Panc1 (cell line): Measurements from ENCODE around the gene SERP1. TPM values are rescaled to one million over a fixed set of nuclear protein-coding genes. Genes with fewer than 3 reads are reported as not detected.
A peak's percentile ranks its signal among the peaks of the same experiment; 100 is the strongest.

ENCODE experiments used
- ATAC-seq: fragments of 200-7000 bp; cut with Tn5 transposase; 2 replicates; pipeline ENCODE4 v1.9.1; 2020; ENCODE audit warnings: mild to moderate bottlenecking, moderate library complexity
- BruUV-seq: library from RNA; stranded (reverse); fragments of 400-500 nt; replicated peaks from 2 replicates; lab custom pipeline; 2021; lab: Mats Ljungman, UMichigan
- CTCF ChIA-PET: fragments of 300-600 bp; sonication (Branson Sonifier 250); formaldehyde crosslinking; loops from one replicate; lab custom pipeline; 2022; ENCODE audit warnings: antibody characterized with exemption; lab: Charles Lee
- POLR2A ChIA-PET: fragments of 300-600 bp; sonication (Branson Sonifier 250); formaldehyde crosslinking; loops from one replicate; lab custom pipeline; 2022; ENCODE audit warnings: antibody characterized with exemption; lab: Charles Lee
- DNase-seq: peaks from one replicate; pipeline ENCODE4 v3.0.0-alpha.2; 2010; ENCODE audit warnings: low read depth, low spot score
- H3K27ac ChIP-seq: 2 replicates; pipeline ENCODE4 v1.5.1; 2011; ENCODE audit warnings: mild to moderate bottlenecking, low read length, inconsistent platforms
- H3K27me3 ChIP-seq: fragments of 200-500 bp; sonication (Bioruptor generic); 2 replicates; pipeline ENCODE4 v1.6.0; 2014; ENCODE audit warnings: low read length, inconsistent platforms; ENCODE audit not compliant: control insufficient read depth, insufficient read depth
- H3K36me3 ChIP-seq: fragments of 200-500 bp; sonication (Bioruptor generic); 2 replicates; pipeline ENCODE4 v1.5.1; 2014; ENCODE audit warnings: inconsistent platforms, mild to moderate bottlenecking, low read length, moderate library complexity; ENCODE audit not compliant: control insufficient read depth, insufficient read depth
- H3K4me1 ChIP-seq: 2 replicates; pipeline ENCODE4 v1.5.1; 2011; ENCODE audit warnings: inconsistent platforms, mild to moderate bottlenecking, low read length, moderate library complexity; ENCODE audit not compliant: control insufficient read depth, insufficient read depth
- H3K4me3 ChIP-seq, 2 experiments: 2 replicates each; pipeline ENCODE4 v1.5.1; 2011 to 2012; ENCODE audit warnings: low read depth in 2 of 2, low read length in 2 of 2, mild to moderate bottlenecking in 2 of 2, inconsistent platforms in 1 of 2, moderate library complexity in 1 of 2
- H3K9me3 ChIP-seq: fragments of 200-500 bp; sonication (Bioruptor generic); 2 replicates; pipeline ENCODE4 v1.5.1; 2014; ENCODE audit warnings: low read depth, mild to moderate bottlenecking, inconsistent platforms, low read length, moderate library complexity; ENCODE audit not compliant: control insufficient read depth, insufficient read depth
- POLR2AphosphoS5 ChIP-seq: IDR thresholded peaks from 2 replicates; pipeline ENCODE4 v1.6.1; 2012; ENCODE audit warnings: mild to moderate bottlenecking, low read depth, low read length, moderate library complexity
- SIN3A ChIP-seq: IDR thresholded peaks from 2 replicates; pipeline ENCODE4 v1.6.1; 2012; ENCODE audit warnings: low read depth, mild to moderate bottlenecking, low read length, moderate library complexity, borderline replicate concordance; ENCODE audit not compliant: insufficient read depth
- TCF7L2 ChIP-seq: IDR thresholded peaks from 2 replicates; pipeline ENCODE4 v1.6.1; 2011; ENCODE audit warnings: mild to moderate bottlenecking, low read depth, low read length, inconsistent platforms
- in situ Hi-C: cut with HindIII; loops from 2 replicates; pipeline ENCODE4 v1.10.0; 2016; ENCODE audit warnings: low sequenced_read_pairs, low pct_unique_long_range_greater_than_20kb
- intact Hi-C: fragments of 100-400 bp; cut with micrococcal nuclease; formaldehyde crosslinking; loops from one replicate; pipeline ENCODE4 v1.10.0; 2022; ENCODE audit not compliant: unreplicated experiment
- total RNA-seq: library from RNA; stranded (reverse); gene quantifications from one replicate; pipeline ENCODE4 v1.2.1, GENCODE V29; 2021; ENCODE audit not compliant: unreplicated experiment
- TF ChIP-seq, protein P1 (sequence below), 2 experiments: IDR thresholded peaks; 2 replicates each; pipeline ENCODE4 v1.6.1; 2011 to 2012; ENCODE audit warnings: low read depth in 2 of 2, control low read depth in 1 of 2, low read length in 1 of 2, mild to moderate bottlenecking in 1 of 2, moderate library complexity in 1 of 2; ENCODE audit not compliant: insufficient read depth in 1 of 2
- TF ChIP-seq, protein P2 (sequence below): fragments of 450-650 bp; IDR thresholded peaks from 2 replicates; pipeline ENCODE4 v1.5.1; 2017; ENCODE audit warnings: mild to moderate bottlenecking

Gene SERP1
- total RNA-seq, 1 experiment from 2014 or later: 75.0 TPM

DNA sequence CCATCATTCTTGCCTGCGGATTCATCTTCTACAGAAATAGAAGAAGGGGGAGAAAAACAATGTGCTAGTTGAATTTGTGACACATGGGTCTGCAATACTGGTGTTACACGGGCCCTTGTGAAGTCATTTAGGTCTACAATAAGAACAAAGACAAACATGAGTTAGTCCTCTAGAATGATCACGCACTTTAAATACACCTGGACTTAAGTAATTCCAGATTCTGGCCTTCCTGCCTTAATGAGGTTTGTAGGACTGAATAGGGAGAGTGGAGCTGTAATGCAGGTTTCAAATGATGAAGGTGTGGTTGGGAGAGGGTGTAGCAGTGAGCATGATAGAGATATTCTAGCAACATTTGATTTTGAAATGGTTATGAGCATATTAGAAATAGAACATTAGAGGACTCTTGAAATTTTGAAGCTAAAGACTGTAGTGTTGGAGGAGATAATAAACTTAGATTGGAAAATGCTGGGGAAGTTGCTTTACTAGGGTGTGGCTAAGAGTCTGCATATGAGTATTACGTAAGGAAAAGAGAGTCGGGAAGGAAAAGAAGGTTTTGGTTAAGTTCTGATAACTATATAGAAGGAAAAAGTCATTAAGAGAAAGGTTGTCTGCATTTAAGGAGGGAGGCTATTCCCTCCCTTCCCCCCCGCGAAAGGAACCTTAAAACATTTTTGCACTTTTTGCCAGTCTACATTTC lies 897 bp upstream of the SERP1 start:
- ChIA-PET POLR2A (no interaction called here), CTCF (no interaction called here)
- Histone ChIP-seq H3K36me3 (peaks cover 37% of the 10 kb centered on the region), H3K4me3 (peak overlapping the region; percentile 67 to 85), H3K4me1 (peaks cover 30% of the 10 kb centered on the region), H3K27me3 (no peaks in the 10 kb centered on the region), H3K27ac (peak overlapping the region; percentile 99), H3K9me3 (no peaks in the 10 kb centered on the region)
- ATAC-seq (no peak), DNase-seq (no peak)
- TSS peak; percentile 95 for BruUV-seq
- no peak for TF ChIP-seq POLR2AphosphoS5
- intact Hi-C loops: no loop called here
- in situ Hi-C loops: no loop called here

DNA sequence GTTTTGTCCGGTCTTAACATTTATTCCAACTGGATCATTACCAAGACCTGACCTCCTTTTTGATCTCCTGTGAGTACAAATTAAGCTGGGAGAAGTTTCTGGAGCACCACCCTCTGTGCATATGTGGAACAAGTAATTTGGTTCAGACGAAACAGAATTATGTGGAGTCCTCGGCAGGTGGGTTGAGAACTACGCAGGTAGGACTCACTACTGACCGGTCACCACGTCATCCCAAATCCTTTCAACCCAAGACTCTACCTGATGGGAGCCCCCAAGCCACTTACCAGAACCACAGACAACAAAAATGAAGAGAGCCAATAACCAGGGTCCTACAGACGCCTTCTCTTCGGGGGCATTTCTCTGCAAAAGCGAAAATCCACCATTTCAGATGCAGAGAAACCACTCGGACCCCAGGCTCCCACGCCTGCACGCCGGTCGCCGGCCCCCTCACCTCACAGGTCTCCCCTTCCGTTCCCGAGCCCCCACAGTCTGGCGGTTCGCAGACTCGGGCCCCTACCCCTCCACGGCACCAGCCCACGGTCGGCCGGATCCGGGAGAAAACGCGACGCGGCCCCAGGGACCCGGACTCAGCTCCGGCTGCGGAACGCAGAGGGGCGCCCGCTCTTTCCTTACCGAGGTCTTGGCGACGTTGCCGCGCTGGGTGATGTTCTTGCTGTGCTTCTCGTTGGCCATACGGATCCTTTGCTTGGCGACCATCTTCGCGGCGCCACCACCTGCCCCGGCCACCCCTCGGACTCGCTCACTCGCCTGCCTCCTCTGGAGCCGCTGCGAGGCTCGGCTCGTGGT lies 674 bp downstream of the SERP1 start:
- no peak for ATAC-seq
- intact Hi-C loops (no loop called here), in situ Hi-C loops (no loop called here)
- peaks cover 33% of the 10 kb centered on the region for H3K36me3 ChIP-seq
- no peaks in the 10 kb centered on the region for H3K9me3 ChIP-seq
- H3K27me3 ChIP-seq: no peaks in the 10 kb centered on the region
- H3K27ac ChIP-seq: peak overlapping the region; percentile 90
- ChIA-PET CTCF (interaction anchor here (0.5 kb wide), 1 partner anchor 540 kb away, joined by 4 read pairs; no protein-coding TSS in a partner anchor), POLR2A (interaction anchor here (0.5 kb wide), 2 partner anchors 12 to 113 kb away, joined by 3 to 7 read pairs; no protein-coding TSS in a partner anchor)
- peak overlapping the region; percentile 67 to 85 for H3K4me3 ChIP-seq
- DNase-seq: no peak
- peaks cover 30% of the 10 kb centered on the region for H3K4me1 ChIP-seq
- TF ChIP-seq POLR2AphosphoS5: no peak
- BruUV-seq: no TSS peak

DNA sequence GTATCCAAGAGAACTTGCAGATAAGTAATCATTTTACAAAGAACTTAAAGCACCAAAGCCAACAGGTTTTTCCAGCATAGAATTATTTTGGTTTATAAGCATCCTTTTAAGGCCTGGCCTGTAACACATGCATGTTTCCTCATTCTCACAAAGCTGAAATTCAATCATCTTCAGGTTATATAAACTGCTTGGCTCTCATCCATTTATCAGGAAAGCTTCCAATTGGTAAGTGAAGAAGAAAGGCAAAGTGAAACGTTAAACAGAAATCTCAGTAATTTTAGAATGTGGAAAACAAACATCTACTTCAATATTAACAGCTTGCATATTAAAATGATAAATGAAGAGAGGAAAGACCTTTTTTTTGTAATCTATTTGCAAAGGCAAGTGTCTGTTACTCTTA lies 1.6 kb downstream of the SERP1 start:
- Histone ChIP-seq H3K9me3 (no peaks in the 10 kb centered on the region), H3K36me3 (peaks cover 33% of the 10 kb centered on the region), H3K4me3 (peak overlapping the region; percentile 67 to 85), H3K27me3 (no peaks in the 10 kb centered on the region), H3K27ac (peak overlapping the region; percentile 90; the same call in 1 of the 2 replicates), H3K4me1 (peaks cover 30% of the 10 kb centered on the region)
- ChIA-PET POLR2A (no interaction called here), CTCF (no interaction called here)
- TF ChIP-seq, protein P1, sequence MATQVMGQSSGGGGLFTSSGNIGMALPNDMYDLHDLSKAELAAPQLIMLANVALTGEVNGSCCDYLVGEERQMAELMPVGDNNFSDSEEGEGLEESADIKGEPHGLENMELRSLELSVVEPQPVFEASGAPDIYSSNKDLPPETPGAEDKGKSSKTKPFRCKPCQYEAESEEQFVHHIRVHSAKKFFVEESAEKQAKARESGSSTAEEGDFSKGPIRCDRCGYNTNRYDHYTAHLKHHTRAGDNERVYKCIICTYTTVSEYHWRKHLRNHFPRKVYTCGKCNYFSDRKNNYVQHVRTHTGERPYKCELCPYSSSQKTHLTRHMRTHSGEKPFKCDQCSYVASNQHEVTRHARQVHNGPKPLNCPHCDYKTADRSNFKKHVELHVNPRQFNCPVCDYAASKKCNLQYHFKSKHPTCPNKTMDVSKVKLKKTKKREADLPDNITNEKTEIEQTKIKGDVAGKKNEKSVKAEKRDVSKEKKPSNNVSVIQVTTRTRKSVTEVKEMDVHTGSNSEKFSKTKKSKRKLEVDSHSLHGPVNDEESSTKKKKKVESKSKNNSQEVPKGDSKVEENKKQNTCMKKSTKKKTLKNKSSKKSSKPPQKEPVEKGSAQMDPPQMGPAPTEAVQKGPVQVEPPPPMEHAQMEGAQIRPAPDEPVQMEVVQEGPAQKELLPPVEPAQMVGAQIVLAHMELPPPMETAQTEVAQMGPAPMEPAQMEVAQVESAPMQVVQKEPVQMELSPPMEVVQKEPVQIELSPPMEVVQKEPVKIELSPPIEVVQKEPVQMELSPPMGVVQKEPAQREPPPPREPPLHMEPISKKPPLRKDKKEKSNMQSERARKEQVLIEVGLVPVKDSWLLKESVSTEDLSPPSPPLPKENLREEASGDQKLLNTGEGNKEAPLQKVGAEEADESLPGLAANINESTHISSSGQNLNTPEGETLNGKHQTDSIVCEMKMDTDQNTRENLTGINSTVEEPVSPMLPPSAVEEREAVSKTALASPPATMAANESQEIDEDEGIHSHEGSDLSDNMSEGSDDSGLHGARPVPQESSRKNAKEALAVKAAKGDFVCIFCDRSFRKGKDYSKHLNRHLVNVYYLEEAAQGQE (IDR thresholded peaks at IDR 0.05; ENCODE audit: insufficient read depth in 1 of 2, low read depth in 2 of 2, low read length in 1 of 2): no peak
- TF ChIP-seq, protein P2, sequence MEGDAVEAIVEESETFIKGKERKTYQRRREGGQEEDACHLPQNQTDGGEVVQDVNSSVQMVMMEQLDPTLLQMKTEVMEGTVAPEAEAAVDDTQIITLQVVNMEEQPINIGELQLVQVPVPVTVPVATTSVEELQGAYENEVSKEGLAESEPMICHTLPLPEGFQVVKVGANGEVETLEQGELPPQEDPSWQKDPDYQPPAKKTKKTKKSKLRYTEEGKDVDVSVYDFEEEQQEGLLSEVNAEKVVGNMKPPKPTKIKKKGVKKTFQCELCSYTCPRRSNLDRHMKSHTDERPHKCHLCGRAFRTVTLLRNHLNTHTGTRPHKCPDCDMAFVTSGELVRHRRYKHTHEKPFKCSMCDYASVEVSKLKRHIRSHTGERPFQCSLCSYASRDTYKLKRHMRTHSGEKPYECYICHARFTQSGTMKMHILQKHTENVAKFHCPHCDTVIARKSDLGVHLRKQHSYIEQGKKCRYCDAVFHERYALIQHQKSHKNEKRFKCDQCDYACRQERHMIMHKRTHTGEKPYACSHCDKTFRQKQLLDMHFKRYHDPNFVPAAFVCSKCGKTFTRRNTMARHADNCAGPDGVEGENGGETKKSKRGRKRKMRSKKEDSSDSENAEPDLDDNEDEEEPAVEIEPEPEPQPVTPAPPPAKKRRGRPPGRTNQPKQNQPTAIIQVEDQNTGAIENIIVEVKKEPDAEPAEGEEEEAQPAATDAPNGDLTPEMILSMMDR: no peak
- no peak for TF ChIP-seq TCF7L2
- TF ChIP-seq POLR2AphosphoS5: no peak
- no peak for TF ChIP-seq SIN3A
- DNase-seq (no peak), ATAC-seq (no peak)
- intact Hi-C loops (no loop called here), in situ Hi-C loops (no loop called here)
- TSS peak; percentile 74 for BruUV-seq
